K562 (cell line): Measurements from ENCODE around the gene CS. TPM values are rescaled to one million over a fixed set of nuclear protein-coding genes. Genes with fewer than 3 reads are reported as not detected.

Source experiments
- ARID3B ChIP-seq: fragments of 250-450 bp; sonication (Bioruptor Pico); IDR thresholded peaks from 2 replicates; pipeline ENCODE4 v1.4.0; 2020; ENCODE audit warnings: borderline replicate concordance
- CREB1 ChIP-seq, 2 experiments: sonication (generic) in 1 of 2; formaldehyde crosslinking in 1 of 2; IDR thresholded peaks; 2 replicates each; pipeline versions ENCODE4 v1.6.1 to v1.8.0; 2012 to 2022; ENCODE audit warnings: inconsistent platforms in 1 of 2, mild to moderate bottlenecking in 1 of 2, missing genetic modification reagents in 1 of 2, moderate library complexity in 1 of 2
- E2F6 ChIP-seq, 2 experiments: IDR thresholded peaks; 2 replicates each; pipeline ENCODE4 v1.6.1; 2011; ENCODE audit warnings: borderline replicate concordance in 1 of 2, control low read depth in 1 of 2, low read depth in 1 of 2, low read length in 1 of 2, mild to moderate bottlenecking in 1 of 2, mixed read lengths in 1 of 2, moderate library complexity in 1 of 2; ENCODE audit not compliant: insufficient read depth in 1 of 2, insufficient read length in 1 of 2, poor library complexity in 1 of 2, severe bottlenecking in 1 of 2; ENCODE audit errors: extremely low read depth in 1 of 2
- GTF2A2 ChIP-seq: IDR thresholded peaks from 2 replicates; pipeline ENCODE4 v1.6.1; 2016; ENCODE audit warnings: mild to moderate bottlenecking, missing genetic modification characterization, missing compliant biosample characterization
- HDAC8 ChIP-seq: fragments of 450-650 bp; IDR thresholded peaks from 2 replicates; pipeline ENCODE4 v1.6.1; 2016; ENCODE audit warnings: mild to moderate bottlenecking, missing genetic modification characterization, moderate library complexity, missing compliant biosample characterization
- JUND ChIP-seq, 2 experiments: IDR thresholded peaks; 2 replicates in 1 of 2; 3 replicates in 1 of 2; pipeline ENCODE4 v1.6.1; 2011; ENCODE audit warnings: borderline replicate concordance in 2 of 2, low read depth in 2 of 2, low read length in 2 of 2, improper control_type of control experiment in 1 of 2, missing biosample characterization in 1 of 2, missing genetic modification characterization in 1 of 2, missing genetic modification reagents in 1 of 2
- KLF16 ChIP-seq: IDR thresholded peaks from 2 replicates; pipeline ENCODE4 v1.6.1; 2016; ENCODE audit warnings: antibody characterized with exemption
- NFYB ChIP-seq: IDR thresholded peaks from 2 replicates; pipeline ENCODE4 v1.6.1; 2011; ENCODE audit warnings: mild to moderate bottlenecking, moderate library complexity; ENCODE audit not compliant: insufficient read length; ENCODE audit errors: extremely low read depth
- NR2C2 ChIP-seq, 2 experiments: fragments of 200-800 bp in 1 of 2; sonication (Bioruptor generic) in 1 of 2; sonication (generic) in 1 of 2; formaldehyde crosslinking in 1 of 2; IDR thresholded peaks; 2 replicates each; pipeline versions ENCODE4 v1.6.1 to v1.8.0; 2016 to 2022; ENCODE audit warnings: mild to moderate bottlenecking in 1 of 2, missing compliant biosample characterization in 1 of 2, missing genetic modification characterization in 1 of 2, missing genetic modification reagents in 1 of 2
- PTBP1 ChIP-seq: fragments of 200-400 bp; formaldehyde crosslinking; IDR thresholded peaks from 2 replicates; pipeline ENCODE4 v1.6.1; 2017; ENCODE audit warnings: low read depth, low read length
- SMARCB1 ChIP-seq: IDR thresholded peaks from 2 replicates; pipeline ENCODE4 v1.6.1; 2011; ENCODE audit warnings: improper control_type of control experiment, low read depth; ENCODE audit not compliant: insufficient read length
- TFAM ChIP-seq: fragments of 250-450 bp; sonication (Bioruptor Pico); conservative IDR thresholded peaks from 2 replicates; pipeline ENCODE4 v1.5.0; 2021; ENCODE audit warnings: mild to moderate bottlenecking, moderate library complexity
- ZNF3 ChIP-seq: fragments of 250-450 bp; sonication (Bioruptor Pico); IDR thresholded peaks from 2 replicates; pipeline ENCODE4 v1.5.0; 2021; ENCODE audit warnings: mild to moderate bottlenecking, moderate library complexity
- ZNF41 ChIP-seq: fragments of 250-450 bp; sonication (Bioruptor Pico); conservative IDR thresholded peaks from 2 replicates; pipeline ENCODE4 v1.4.0; 2020; ENCODE audit warnings: mild to moderate bottlenecking
- ZNF449 ChIP-seq: fragments of 250-450 bp; sonication (Bioruptor Pico); IDR thresholded peaks from 2 replicates; pipeline ENCODE4 v1.8.0; 2022; ENCODE audit warnings: moderate library complexity, mild to moderate bottlenecking, inconsistent platforms
- ZNF512 ChIP-seq: IDR thresholded peaks from 2 replicates; pipeline ENCODE4 v1.6.1; 2016; ENCODE audit warnings: missing genetic modification characterization, missing compliant biosample characterization
- polyA plus RNA-seq, 8 experiments: library from polyadenylated mRNA; depleted of rRNA in 4 of 8; stranded (reverse) in 5 of 8; unstranded in 3 of 8; fragments of >200 nt; fragmentation: Nextera tagmentation in 2 of 8; fragmentation: Illumina TruSeq in 1 of 8; extraction: Ambion mirVana in 2 of 8; extraction: Trizol in 1 of 8; gene quantifications; 2 replicates each; pipeline versions ENCODE4 v1.2.1 to v1.2.3, GENCODE V29; 2011 to 2014; ENCODE audit warnings: inconsistent platforms in 1 of 8, missing spikeins in 1 of 8
- total RNA-seq, 7 experiments: library from RNA; depleted of rRNA in 6 of 7; stranded (reverse); fragments of >200 nt in 6 of 7; fragmentation: Illumina TruSeq in 2 of 7; extraction: Trizol in 2 of 7; gene quantifications; 2 replicates each; pipeline versions ENCODE4 v1.2.1 to v1.2.3, GENCODE V29; 2011 to 2021; ENCODE audit warnings: low replicate concordance in 1 of 7
- TF ChIP-seq, protein P1 (sequence below): fragments of 450-650 bp; formaldehyde crosslinking; IDR thresholded peaks from 2 replicates; pipeline ENCODE4 v1.4.0; 2020; ENCODE audit warnings: mild to moderate bottlenecking, moderate library complexity

Gene CS
- total and polyA plus RNA-seq, 9 of the 15 experiments (the other 6 are each of a cell fraction or from before 2014, with no cell fraction given): 99.9 to 390 (median 149) TPM

GRCh38 chr12:56315622-56316473 is 15.7 kb upstream of the CS start, which contains the start of gene CNPY2 (continued):
- TF ChIP-seq, protein P1, sequence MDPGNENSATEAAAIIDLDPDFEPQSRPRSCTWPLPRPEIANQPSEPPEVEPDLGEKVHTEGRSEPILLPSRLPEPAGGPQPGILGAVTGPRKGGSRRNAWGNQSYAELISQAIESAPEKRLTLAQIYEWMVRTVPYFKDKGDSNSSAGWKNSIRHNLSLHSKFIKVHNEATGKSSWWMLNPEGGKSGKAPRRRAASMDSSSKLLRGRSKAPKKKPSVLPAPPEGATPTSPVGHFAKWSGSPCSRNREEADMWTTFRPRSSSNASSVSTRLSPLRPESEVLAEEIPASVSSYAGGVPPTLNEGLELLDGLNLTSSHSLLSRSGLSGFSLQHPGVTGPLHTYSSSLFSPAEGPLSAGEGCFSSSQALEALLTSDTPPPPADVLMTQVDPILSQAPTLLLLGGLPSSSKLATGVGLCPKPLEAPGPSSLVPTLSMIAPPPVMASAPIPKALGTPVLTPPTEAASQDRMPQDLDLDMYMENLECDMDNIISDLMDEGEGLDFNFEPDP (CRISPR knock-in tag): no peak
- TF ChIP-seq ZNF449 (CRISPR knock-in tag) (no peak), JUND (IDR thresholded peaks at IDR 0.05; ENCODE audit: borderline replicate concordance, low read depth, low read length) (peak; percentile 32; the same call in 1 of the 2 replicates), JUND (tag; IDR thresholded peaks at IDR 0.05; ENCODE audit: borderline replicate concordance, low read depth, low read length) (peak; percentile 66; the same call in 1 of the 3 replicates), CREB1 (IDR thresholded peaks at IDR 0.05) (no peak; the same call in 1 of the 2 replicates), CREB1 (CRISPR knock-in tag; IDR thresholded peaks at IDR 0.05) (peak; percentile 77), NFYB (no peak), ZNF41 (CRISPR knock-in tag) (no peak), HDAC8 (tag) (no peak), ARID3B (no peak), E2F6 (IDR thresholded peaks at IDR 0.05; ENCODE audit: borderline replicate concordance in 1 of 2, extremely low read depth in 1 of 2, insufficient read depth in 1 of 2, insufficient read length in 1 of 2, low read depth in 1 of 2, low read length in 1 of 2, poor library complexity in 1 of 2, severe bottlenecking in 1 of 2) (peak; percentile 72), SMARCB1 (no peak), TFAM (CRISPR knock-in tag) (no peak), GTF2A2 (tag) (no peak), KLF16 (no peak), PTBP1 (no peak), NR2C2 (CRISPR knock-in tag; IDR thresholded peaks at IDR 0.05) (peak; percentile 83), NR2C2 (tag; IDR thresholded peaks at IDR 0.05) (peak; percentile 95), ZNF3 (CRISPR knock-in tag) (no peak), ZNF512 (tag) (no peak)
